ENCODE measurements around the gene DKKL1. TPM values are rescaled to one million over a fixed set of nuclear protein-coding genes. Genes with fewer than 3 reads are reported as not detected.

Gene DKKL1
- polyA plus RNA-seq, 1 donor from 2014 or later: 2.8 TPM

DNA sequence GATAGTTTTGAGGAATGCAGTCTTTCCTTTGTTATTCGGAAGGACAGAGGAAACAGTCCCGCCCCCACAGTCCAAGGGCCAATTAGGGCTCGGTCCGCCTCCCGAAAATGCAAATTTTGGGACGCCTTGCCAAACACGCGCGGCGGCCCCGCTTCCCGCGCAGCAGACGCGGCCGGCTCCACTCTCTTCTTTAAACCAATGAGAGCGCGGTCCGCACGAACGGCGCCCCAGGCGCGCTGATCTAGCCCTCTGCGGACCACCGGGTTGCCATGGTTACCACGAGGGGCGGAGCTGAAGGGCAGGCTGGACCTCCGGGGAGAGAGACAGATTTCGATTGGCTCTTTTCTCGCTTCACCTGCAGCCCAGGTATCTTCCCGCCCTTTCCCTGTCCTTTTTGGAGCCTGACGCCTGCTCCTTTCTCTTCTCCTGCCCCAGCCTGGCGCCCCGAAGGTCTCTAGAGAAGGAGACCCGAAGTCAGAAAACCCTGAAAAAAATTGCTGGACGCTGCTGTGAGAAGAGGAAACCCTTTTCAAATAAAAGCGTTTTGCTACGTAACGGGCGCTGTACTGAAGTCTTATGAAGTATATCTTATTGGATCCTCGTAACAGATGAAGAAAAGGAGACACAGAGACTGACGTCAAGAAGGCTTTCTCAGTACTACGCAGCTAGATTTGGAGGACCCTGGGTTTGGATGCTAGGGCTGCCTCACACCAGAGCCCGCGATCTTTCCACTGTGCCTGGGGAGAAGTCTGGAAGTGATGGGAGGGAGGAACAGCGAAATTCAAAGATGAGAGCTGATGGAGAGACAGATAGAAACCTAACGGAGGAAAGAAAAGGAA is 57.6 kb downstream of the DKKL1 start:
- no peaks in the 10 kb centered on the region for H3K9me3 ChIP-seq (ENCODE audit: low read length)
- no peak overlapping the region for H3K9ac ChIP-seq (ENCODE audit: low read length)

DNA sequence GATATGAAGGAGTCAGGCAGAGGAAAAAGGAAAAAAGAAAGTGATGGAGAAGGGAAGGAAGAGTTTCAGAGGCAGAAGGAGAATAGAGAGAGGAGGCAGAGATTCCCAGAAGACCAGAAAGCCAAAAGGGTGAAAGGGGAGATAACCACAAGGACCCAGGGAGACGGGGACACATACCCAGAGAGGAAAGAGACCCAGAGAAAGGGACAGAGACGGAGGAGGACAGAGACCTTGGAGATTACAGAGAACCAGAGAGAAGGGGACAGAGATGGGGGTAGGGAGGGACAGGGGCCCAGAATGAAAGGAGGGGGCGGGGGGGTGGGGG is 58.2 kb downstream of the DKKL1 start:
- Histone ChIP-seq H4K20me1 (ENCODE audit: insufficient read depth) (no peaks in the 10 kb centered on the region), H3K9me3 (ENCODE audit: low read length) (no peaks in the 10 kb centered on the region), H3K4me2 (ENCODE audit: low read length) (no peak overlapping the region), H3K79me2 (replicated peaks; ENCODE audit: insufficient read depth, low read length) (no peaks in the 10 kb centered on the region), H3K27me3 (ENCODE audit: insufficient read depth, low read depth, low read length) (peaks cover 71% of the 10 kb centered on the region), H3K4me3 (ENCODE audit: low read length) (no peak overlapping the region), H3F3A (ENCODE audit: insufficient read depth, low read length, poor library complexity, severe bottlenecking) (no peaks in the 10 kb centered on the region), H3K27ac (ENCODE audit: low read length) (no peak overlapping the region), H2AFZ (ENCODE audit: low read depth, low read length) (no peak overlapping the region), H3K36me3 (ENCODE audit: insufficient read depth, low read length) (no peaks in the 10 kb centered on the region), H3K9me2 (ENCODE audit: insufficient read depth, low read length) (no peaks in the 10 kb centered on the region), H3K9ac (ENCODE audit: low read length) (no peak overlapping the region)
- TF ChIP-seq EZH2 (IDR thresholded peaks at IDR 0.05; ENCODE audit: borderline replicate concordance, insufficient read depth, low read length, poor library complexity, severe bottlenecking): no peak
- TF ChIP-seq RAD21 (conservative IDR thresholded peaks at IDR 0.05): no peak
- TF ChIP-seq EP300 (conservative IDR thresholded peaks at IDR 0.05; ENCODE audit: poor library complexity, severe bottlenecking): no peak
- TF ChIP-seq POLR2AphosphoS5 (IDR thresholded peaks at IDR 0.05): no peak
- TF ChIP-seq, protein P1, sequence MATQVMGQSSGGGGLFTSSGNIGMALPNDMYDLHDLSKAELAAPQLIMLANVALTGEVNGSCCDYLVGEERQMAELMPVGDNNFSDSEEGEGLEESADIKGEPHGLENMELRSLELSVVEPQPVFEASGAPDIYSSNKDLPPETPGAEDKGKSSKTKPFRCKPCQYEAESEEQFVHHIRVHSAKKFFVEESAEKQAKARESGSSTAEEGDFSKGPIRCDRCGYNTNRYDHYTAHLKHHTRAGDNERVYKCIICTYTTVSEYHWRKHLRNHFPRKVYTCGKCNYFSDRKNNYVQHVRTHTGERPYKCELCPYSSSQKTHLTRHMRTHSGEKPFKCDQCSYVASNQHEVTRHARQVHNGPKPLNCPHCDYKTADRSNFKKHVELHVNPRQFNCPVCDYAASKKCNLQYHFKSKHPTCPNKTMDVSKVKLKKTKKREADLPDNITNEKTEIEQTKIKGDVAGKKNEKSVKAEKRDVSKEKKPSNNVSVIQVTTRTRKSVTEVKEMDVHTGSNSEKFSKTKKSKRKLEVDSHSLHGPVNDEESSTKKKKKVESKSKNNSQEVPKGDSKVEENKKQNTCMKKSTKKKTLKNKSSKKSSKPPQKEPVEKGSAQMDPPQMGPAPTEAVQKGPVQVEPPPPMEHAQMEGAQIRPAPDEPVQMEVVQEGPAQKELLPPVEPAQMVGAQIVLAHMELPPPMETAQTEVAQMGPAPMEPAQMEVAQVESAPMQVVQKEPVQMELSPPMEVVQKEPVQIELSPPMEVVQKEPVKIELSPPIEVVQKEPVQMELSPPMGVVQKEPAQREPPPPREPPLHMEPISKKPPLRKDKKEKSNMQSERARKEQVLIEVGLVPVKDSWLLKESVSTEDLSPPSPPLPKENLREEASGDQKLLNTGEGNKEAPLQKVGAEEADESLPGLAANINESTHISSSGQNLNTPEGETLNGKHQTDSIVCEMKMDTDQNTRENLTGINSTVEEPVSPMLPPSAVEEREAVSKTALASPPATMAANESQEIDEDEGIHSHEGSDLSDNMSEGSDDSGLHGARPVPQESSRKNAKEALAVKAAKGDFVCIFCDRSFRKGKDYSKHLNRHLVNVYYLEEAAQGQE (IDR thresholded peaks at IDR 0.05; ENCODE audit: borderline replicate concordance): no peak
- TF ChIP-seq, protein P2, sequence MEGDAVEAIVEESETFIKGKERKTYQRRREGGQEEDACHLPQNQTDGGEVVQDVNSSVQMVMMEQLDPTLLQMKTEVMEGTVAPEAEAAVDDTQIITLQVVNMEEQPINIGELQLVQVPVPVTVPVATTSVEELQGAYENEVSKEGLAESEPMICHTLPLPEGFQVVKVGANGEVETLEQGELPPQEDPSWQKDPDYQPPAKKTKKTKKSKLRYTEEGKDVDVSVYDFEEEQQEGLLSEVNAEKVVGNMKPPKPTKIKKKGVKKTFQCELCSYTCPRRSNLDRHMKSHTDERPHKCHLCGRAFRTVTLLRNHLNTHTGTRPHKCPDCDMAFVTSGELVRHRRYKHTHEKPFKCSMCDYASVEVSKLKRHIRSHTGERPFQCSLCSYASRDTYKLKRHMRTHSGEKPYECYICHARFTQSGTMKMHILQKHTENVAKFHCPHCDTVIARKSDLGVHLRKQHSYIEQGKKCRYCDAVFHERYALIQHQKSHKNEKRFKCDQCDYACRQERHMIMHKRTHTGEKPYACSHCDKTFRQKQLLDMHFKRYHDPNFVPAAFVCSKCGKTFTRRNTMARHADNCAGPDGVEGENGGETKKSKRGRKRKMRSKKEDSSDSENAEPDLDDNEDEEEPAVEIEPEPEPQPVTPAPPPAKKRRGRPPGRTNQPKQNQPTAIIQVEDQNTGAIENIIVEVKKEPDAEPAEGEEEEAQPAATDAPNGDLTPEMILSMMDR (IDR thresholded peaks at IDR 0.05; ENCODE audit: poor library complexity, severe bottlenecking): no peak
- no peak for TF ChIP-seq SMC3 (conservative IDR thresholded peaks at IDR 0.05; ENCODE audit: poor library complexity)
- TF ChIP-seq MXI1 (conservative IDR thresholded peaks at IDR 0.05; ENCODE audit: poor library complexity, severe bottlenecking): no peak
- no peak for TF ChIP-seq TAF1 (IDR thresholded peaks at IDR 0.05; ENCODE audit: low read depth)

More for the DNA sequence above, 57.6 kb downstream of the DKKL1 start:
- Histone ChIP-seq H3F3A (ENCODE audit: insufficient read depth, low read length, poor library complexity, severe bottlenecking) (no peaks in the 10 kb centered on the region), H3K79me2 (replicated peaks; ENCODE audit: insufficient read depth, low read length) (no peaks in the 10 kb centered on the region), H4K20me1 (ENCODE audit: insufficient read depth) (no peaks in the 10 kb centered on the region), H2AFZ (ENCODE audit: low read depth, low read length) (no peak overlapping the region), H3K27ac (ENCODE audit: low read length) (no peak overlapping the region), H3K9me2 (ENCODE audit: insufficient read depth, low read length) (no peaks in the 10 kb centered on the region), H3K4me3 (ENCODE audit: low read length) (peak overlapping the region; percentile 57), H3K36me3 (ENCODE audit: insufficient read depth, low read length) (no peaks in the 10 kb centered on the region), H3K27me3 (ENCODE audit: insufficient read depth, low read depth, low read length) (peaks cover 65% of the 10 kb centered on the region), H3K4me2 (ENCODE audit: low read length) (peak overlapping the region; percentile 51)
- TF ChIP-seq, protein P2 (IDR thresholded peaks at IDR 0.05; ENCODE audit: poor library complexity, severe bottlenecking): no peak
- TF ChIP-seq TAF1 (IDR thresholded peaks at IDR 0.05; ENCODE audit: low read depth): no peak
